T-helper 22 cell (primary cell): Measurements from ENCODE around the gene DIABLO.
"Not testable (repeated sequence)": the region's sequence is repeated elsewhere in the genome, so short reads cannot be mapped to it uniquely, and the experiment has no call there.

Source experiments
- DNase-seq: peaks from one replicate; pipeline ENCODE4 v3.0.0-alpha.2; 2020; ENCODE audit warnings: low read depth

DIABLO gene

GRCh38 chr12:122225683-122226365 lies at the start of gene DIABLO:
DIABLO (minus strand) TSS chr12:122226052; CDS start chr12:122226014, 38 bp downstream.
- DNase-seq: peak; percentile 100

- DNase-seq: no peak
Measured at GRCh38 chr12:122275459-122275858, 49.6 kb upstream of the DIABLO start.

- DNase-seq: peak; percentile 89
Measured at GRCh38 chr12:122266230-122266901, 40.5 kb upstream of the DIABLO start, which contains the start of gene VPS33A. VPS33A (minus strand) TSS chr12:122266494; CDS start chr12:122266408, 86 bp downstream.

GRCh38 chr12:122265886-122266229 lies 40.0 kb upstream of the DIABLO start:
- DNase-seq: no peak

GRCh38 chr12:122265476-122265875 lies 39.6 kb upstream of the DIABLO start:
- DNase-seq: no peak

GRCh38 chr12:122260735-122261134 lies 34.9 kb upstream of the DIABLO start:
- not testable (repeated sequence) for DNase-seq

GRCh38 chr12:122258939-122259338 lies 33.1 kb upstream of the DIABLO start:
- not testable (repeated sequence) for DNase-seq

GRCh38 chr12:122258462-122258861 lies 32.6 kb upstream of the DIABLO start:
- not testable (repeated sequence) for DNase-seq

- DNase-seq: no peak
Measured at GRCh38 chr12:122250536-122250935, 24.7 kb upstream of the DIABLO start.

GRCh38 chr12:122250047-122250446 lies 24.2 kb upstream of the DIABLO start:
- no peak for DNase-seq

- DNase-seq: no peak
Measured at GRCh38 chr12:122245553-122245952, 19.7 kb upstream of the DIABLO start.

GRCh38 chr12:122244565-122245371 lies 18.9 kb upstream of the DIABLO start:
- DNase-seq: no peak

GRCh38 chr12:122243965-122244364 lies 18.1 kb upstream of the DIABLO start:
- no peak for DNase-seq

GRCh38 chr12:122238861-122239260 lies 13.0 kb upstream of the DIABLO start:
- no peak for DNase-seq

GRCh38 chr12:122235741-122236140 lies 9.9 kb upstream of the DIABLO start:
- no peak for DNase-seq

- no peak for DNase-seq
Measured at GRCh38 chr12:122232691-122233090, 6.8 kb upstream of the DIABLO start.

- DNase-seq: no peak
Measured at GRCh38 chr12:122230798-122231197, 4.9 kb upstream of the DIABLO start.

- no peak for DNase-seq
Measured at GRCh38 chr12:122228092-122228491, 2.2 kb upstream of the DIABLO start.

GRCh38 chr12:122227341-122227740 lies 1.5 kb upstream of the DIABLO start:
- peak; percentile 47 for DNase-seq

GRCh38 chr12:122226366-122227125 lies 694 bp upstream of the DIABLO start:
- DNase-seq: no peak

GRCh38 chr12:122216445-122216844 lies 9.4 kb downstream of the DIABLO start:
- no peak for DNase-seq

- no peak for DNase-seq
Measured at GRCh38 chr12:122215771-122216170, 10.1 kb downstream of the DIABLO start.
